Kidney (tissue), 14 donors: Measurements from ENCODE around the gene CUL2. TPM values are rescaled to one million over a fixed set of nuclear protein-coding genes. Genes with fewer than 3 reads are reported as not detected.

Experiments
- DNase-seq, 5 donors: peaks; one replicate each; pipeline ENCODE4 v3.0.0-alpha.2; 2013 to 2020
- FAIRE-seq: peaks from 2 replicates; lab custom pipeline; 2012; peaks lifted over from hg19 to GRCh38; lab: Jason Lieb, UNC
- H3K27ac ChIP-seq, 2 donors: one replicate each; pipeline ENCODE4 v1.7.0; 2013; ENCODE audit warnings: low read depth in 2 of 2, low read length in 2 of 2, inconsistent platforms in 1 of 2
- H3K27me3 ChIP-seq: one replicate; pipeline ENCODE4 v1.7.1; 2013; ENCODE audit warnings: low read length, inconsistent platforms; ENCODE audit not compliant: control insufficient read depth, insufficient read depth
- H3K36me3 ChIP-seq, 3 donors: one replicate each; pipeline versions ENCODE4 v1.7.0 to v1.7.1; 2013; ENCODE audit warnings: low read length in 3 of 3, control low read depth in 1 of 3, inconsistent platforms in 1 of 3; ENCODE audit not compliant: insufficient read depth in 3 of 3, control insufficient read depth in 2 of 3
- H3K4me1 ChIP-seq, 3 donors: one replicate each; pipeline versions ENCODE4 v1.7.0 to v1.7.1; 2013; ENCODE audit warnings: low read length in 3 of 3, inconsistent platforms in 1 of 3, low read depth in 1 of 3; ENCODE audit not compliant: control insufficient read depth in 2 of 3, insufficient read depth in 2 of 3
- H3K4me3 ChIP-seq, 3 donors: one replicate each; pipeline versions ENCODE4 v1.7.0 to v1.8.1; 2013; ENCODE audit warnings: low read length in 3 of 3, control low read depth in 1 of 3, inconsistent platforms in 1 of 3
- H3K9ac ChIP-seq, 3 donors: one replicate each; pipeline versions ENCODE4 v1.7.0 to v1.7.1; 2013; ENCODE audit warnings: low read length in 3 of 3, control low read depth in 1 of 3, inconsistent platforms in 1 of 3
- H3K9me3 ChIP-seq, 3 donors: one replicate each; pipeline versions ENCODE4 v1.7.0 to v1.7.1; 2013; ENCODE audit warnings: low read length in 3 of 3, control low read depth in 1 of 3, inconsistent platforms in 1 of 3; ENCODE audit not compliant: control insufficient read depth in 2 of 3, insufficient read depth in 1 of 3
- CTCF ChIP-seq: IDR thresholded peaks from 3 replicates; pipeline ENCODE4 v1.5.1; 2012; ENCODE audit warnings: mild to moderate bottlenecking, moderate library complexity, borderline replicate concordance; ENCODE audit not compliant: insufficient read depth; ENCODE audit errors: extremely low read depth
- intact Hi-C: fragments of 100-400 bp; cut with DNase I; formaldehyde crosslinking; loops from one replicate; pipeline ENCODE4 v1.11.1; 2022
- polyA plus RNA-seq: library from polyadenylated mRNA; stranded (reverse); fragments of 350-450 nt; fragmentation: Illumina TruSeq; extraction: RNeasy Lipid Tissue Mini Kit (QIAGEN cat#74804); gene quantifications from one replicate; pipeline ENCODE4 v1.2.3, GENCODE V29; 2014; ENCODE audit warnings: low read depth, low replicate concordance; ENCODE audit not compliant: insufficient read depth
- total RNA-seq: library from RNA; stranded (reverse); fragmentation: NEBNext Ultra II Directional; extraction: Animal tissue kit (Norgen Biotek cat#: 25700); gene quantifications from one replicate; pipeline ENCODE4 v1.2.1, GENCODE V29; 2021
- donor health status: control.
- donor health status: control.
- donor health status: control.
- donor health status: control.
- donor health status: control.
- donor health status: DM: yes; HTN: yes; CAD: no.
- donor health status: Normal renal cell carcinoma (clear cell type).

The CUL2 gene
- total and polyA plus RNA-seq, 2 donors from 2014 or later: 14.5 to 25.9 TPM

- TF ChIP-seq CTCF: no peak
- Histone ChIP-seq H3K36me3 (peaks cover 2 to 8% (median 5%) of the 10 kb centered on the region in 3 donors), H3K4me3 (no peak overlapping the region), H3K4me1 (no peaks in the 10 kb centered on the region), H3K27me3 (no peaks in the 10 kb centered on the region), H3K9ac (no peak overlapping the region), H3K27ac (no peak overlapping the region), H3K9me3 (no peaks in the 10 kb centered on the region)
- DNase-seq (no peak), FAIRE-seq (no peak)
- intact Hi-C loops: no loop called here
Measured at GRCh38 chr10:35070521-35070920, 19.6 kb downstream of the CUL2 start.

- intact Hi-C loops: no loop called here
- DNase-seq (no peak), FAIRE-seq (no peak)
Measured at GRCh38 chr10:35063837-35064454, 26.2 kb downstream of the CUL2 start.

GRCh38 chr10:35059481-35059880 lies 30.7 kb downstream of the CUL2 start:
- intact Hi-C loops: no loop called here
- Histone ChIP-seq H3K4me3 (no peak overlapping the region), H3K27ac (no peak overlapping the region), H3K9ac (no peak overlapping the region), H3K27me3 (no peaks in the 10 kb centered on the region), H3K4me1 (peaks cover 0 to 5% (median 0%) of the 10 kb centered on the region in 3 donors), H3K9me3 (no peaks in the 10 kb centered on the region), H3K36me3 (peaks cover 2 to 18% (median 17%) of the 10 kb centered on the region in 3 donors)
- DNase-seq (no peak), FAIRE-seq (no peak)
- no peak for TF ChIP-seq CTCF

More at GRCh38 chr10:35063837-35064454, 26.2 kb downstream of the CUL2 start:
- H3K4me1 ChIP-seq: no peaks in the 10 kb centered on the region
- H3K9me3 ChIP-seq: no peaks in the 10 kb centered on the region
- no peaks in the 10 kb centered on the region for H3K27me3 ChIP-seq
- no peak overlapping the region for H3K4me3 ChIP-seq
- H3K36me3 ChIP-seq: peaks cover 4 to 14% (median 6%) of the 10 kb centered on the region in 3 donors
- H3K9ac ChIP-seq: no peak overlapping the region
- TF ChIP-seq CTCF: no peak
- no peak overlapping the region for H3K27ac ChIP-seq
